NCI-H345 treated with DMSO at 0.1 percent for 48 hours (cell line): ENCODE data around the gene PLS1.
"Not testable (repeated sequence)": the region's sequence is repeated elsewhere in the genome, so short reads cannot be mapped to it uniquely, and the experiment has no call there.

Experiments used
- DNase-seq: peaks from one replicate; lab custom pipeline; 2025; ENCODE audit not compliant: unreplicated experiment; lab: John Stamatoyannopoulos, UW

The PLS1 gene, protein sequence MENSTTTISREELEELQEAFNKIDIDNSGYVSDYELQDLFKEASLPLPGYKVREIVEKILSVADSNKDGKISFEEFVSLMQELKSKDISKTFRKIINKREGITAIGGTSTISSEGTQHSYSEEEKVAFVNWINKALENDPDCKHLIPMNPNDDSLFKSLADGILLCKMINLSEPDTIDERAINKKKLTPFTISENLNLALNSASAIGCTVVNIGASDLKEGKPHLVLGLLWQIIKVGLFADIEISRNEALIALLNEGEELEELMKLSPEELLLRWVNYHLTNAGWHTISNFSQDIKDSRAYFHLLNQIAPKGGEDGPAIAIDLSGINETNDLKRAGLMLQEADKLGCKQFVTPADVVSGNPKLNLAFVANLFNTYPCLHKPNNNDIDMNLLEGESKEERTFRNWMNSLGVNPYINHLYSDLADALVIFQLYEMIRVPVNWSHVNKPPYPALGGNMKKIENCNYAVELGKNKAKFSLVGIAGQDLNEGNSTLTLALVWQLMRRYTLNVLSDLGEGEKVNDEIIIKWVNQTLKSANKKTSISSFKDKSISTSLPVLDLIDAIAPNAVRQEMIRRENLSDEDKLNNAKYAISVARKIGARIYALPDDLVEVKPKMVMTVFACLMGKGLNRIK

DNA sequence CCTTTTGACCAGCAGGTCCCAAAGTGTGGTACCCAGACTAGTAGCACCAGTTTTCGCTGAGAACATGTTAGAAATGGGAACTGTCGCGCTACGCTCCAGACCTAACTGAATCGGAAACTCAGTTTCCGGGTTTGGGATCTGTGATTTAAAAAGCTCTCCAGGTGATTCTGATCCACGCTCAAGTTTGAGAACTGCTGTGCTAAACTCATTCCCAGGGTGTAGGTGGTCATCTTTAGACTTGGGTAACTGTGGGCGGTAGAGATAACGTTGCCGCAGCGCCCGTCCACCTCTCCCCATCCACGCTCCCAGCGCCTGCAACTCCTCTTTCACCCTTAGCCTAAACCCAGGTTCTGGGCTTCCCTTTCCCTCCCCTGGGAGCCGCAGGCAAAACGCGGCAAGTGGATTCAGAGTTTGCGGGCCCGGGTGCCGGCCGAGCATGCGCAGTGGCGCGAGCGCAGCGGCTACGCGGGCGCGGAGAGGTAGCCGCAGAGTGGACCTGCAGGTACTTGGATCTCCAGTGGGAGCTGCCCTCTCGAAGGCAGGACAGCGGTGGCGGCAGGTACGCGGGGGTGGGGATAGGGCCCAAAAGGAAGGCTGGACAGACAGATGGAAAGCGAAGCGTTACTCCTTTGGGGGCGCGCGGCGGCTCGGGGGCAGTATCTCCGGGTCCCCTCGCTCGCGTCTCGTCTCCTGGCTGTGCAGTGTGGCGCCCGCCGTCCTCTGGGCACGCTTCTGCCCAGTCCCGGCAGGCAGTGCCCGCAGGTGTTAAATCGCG is at the start of gene PLS1:
TSS of gene PLS1 (plus strand) at position 443 of the 775 bp plus-strand sequence. CDS start 67,845 bp downstream, outside the sequence.
- peak; percentile 52 for DNase-seq

DNA sequence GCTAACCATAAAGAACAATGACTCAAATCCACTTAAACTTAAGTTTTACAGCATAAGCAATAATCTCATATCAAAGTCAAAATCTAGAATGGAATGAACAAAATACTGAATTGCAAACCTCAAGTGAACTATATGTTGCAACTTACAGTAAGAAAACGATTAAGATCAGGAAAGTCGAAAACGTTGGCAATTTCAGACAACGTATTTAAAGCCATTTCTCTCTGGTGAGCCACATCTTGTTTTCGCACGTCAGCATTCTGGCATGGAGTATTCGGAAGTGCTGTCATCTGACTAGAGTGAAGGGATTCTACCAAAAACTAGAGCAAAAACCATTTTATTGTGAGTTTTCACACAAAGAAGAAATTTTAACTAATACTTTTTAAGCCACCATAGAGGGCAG is 46.2 kb upstream of the PLS1 start:
- no peak for DNase-seq

DNA sequence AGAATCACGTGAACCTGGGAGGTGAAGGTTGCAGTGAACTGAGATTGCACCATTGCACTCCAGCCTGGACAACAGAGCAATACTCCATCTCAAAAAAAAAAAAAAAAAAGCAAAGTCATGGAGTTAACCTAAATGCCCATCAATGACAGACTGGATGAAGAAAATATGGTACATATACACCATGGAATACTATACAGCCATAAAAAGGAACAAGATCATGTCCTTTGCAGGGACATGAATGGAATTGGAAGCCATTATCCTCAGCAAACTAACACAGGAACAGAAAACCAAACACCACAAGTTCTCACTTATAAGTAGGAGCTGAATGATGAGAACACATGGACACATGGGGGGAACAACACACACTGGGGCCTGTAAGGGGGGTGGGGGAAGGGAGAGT is 43.6 kb upstream of the PLS1 start:
- not testable (repeated sequence) for DNase-seq

DNA sequence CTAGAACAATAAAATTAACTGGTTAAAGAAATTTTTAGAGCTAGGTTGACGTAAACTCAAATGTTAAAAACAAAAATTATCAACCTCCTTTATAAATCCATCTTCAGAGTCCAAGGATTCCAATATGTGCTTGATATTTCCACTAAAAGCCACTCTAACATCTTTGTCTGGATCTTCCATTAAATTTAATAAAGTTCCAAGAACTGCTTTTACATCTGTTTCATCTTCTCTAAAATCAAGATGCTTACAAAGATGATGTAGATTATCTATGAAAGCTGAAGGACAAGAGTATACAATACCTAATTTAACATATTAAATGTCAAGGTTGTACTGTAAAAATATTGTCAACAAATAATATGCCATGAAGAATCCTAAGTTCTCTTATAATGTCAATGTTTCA is 42.5 kb upstream of the PLS1 start:
- no peak for DNase-seq

DNA sequence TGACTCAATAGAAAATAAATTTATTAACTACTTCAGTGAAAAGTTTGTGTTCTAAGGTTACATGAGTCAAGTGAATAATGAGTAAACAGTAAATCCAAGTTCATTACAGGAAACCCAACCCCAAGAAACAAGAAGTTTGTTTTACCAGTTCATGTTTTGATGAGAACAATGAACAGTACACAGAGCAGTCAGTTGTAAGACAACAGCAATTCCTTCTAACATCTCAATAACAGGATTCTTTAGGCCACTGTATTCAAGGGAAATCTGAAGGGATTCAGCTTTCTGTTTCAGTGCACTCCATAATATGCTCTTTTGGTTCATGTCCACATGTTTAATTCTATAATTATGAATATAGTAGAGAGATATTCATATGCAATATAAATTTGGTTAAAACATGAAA is 36.1 kb upstream of the PLS1 start:
- no peak for DNase-seq

DNA sequence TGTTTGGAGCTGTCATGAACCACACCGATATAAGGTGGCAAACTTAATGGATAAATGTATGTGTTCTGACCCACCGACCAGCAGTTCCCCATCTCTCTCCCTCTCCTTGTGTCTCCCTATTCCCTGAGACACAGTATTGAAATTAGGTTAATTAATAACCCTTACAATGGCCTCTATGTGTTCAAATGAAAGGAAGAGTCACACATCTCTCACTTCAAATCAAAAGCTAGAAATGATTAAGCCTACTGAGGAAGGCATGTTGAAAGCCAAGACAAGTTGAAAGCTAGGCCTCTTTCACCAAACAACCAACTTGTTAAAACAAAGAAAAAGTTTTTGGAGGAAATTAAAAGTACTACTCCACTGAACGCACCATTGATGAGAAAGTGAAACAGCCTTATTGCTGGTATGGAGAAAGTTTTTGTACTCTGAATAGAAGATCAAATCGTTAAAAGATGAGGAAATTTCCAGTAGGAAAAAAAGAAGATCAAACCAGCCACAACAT is 32.6 kb upstream of the PLS1 start:
- DNase-seq: no peak

DNA sequence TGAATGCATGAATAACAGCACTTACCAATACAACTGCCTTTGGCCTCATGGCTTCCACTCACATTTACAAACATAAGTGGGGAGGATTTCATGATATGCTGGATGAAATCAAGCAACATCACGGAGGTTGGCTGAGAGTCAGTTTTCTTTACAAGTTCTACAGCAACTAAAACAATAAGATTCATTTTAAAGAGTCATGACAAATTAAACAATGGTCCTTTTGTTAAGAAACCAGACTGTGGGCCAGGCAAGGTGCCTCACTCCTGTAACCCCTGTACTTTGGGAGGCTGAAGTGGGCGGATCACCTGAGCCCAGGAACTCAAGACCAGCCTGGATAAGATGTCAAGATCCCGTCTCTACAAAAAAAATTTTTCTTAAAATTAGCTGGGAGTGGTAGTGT is 30.1 kb upstream of the PLS1 start:
- DNase-seq: no peak

DNA sequence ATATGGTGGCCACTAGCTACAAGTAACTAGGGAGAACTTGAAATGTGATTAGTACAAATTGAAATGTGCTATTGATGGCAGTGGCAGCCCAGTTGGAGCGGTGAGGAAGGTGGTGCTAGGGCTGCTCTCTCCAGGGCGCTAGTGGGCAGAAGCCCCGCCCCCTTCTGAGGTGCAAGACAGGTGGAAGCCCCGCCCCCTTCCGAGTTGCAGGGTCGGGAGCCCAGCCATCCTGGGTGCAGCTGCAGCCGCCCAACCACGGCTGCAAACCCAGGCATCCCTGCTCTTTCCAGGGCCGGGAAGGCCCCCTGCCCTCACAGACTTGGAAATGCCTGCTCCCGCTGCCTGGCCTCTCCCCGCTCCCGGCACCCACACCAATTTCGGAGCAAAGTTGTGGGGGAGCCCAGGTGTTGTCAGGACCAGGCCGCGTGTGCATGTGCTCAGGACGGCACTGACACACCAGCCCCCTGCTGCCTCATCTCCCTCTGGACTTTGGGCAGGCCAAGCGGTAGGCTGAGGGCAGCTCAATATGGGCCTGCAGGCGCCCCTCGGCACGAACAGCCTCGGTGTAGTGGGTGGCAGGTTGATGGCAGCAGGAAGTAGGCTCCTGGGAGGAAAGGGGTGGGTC is 27.7 kb upstream of the PLS1 start:
- DNase-seq: no peak

DNA sequence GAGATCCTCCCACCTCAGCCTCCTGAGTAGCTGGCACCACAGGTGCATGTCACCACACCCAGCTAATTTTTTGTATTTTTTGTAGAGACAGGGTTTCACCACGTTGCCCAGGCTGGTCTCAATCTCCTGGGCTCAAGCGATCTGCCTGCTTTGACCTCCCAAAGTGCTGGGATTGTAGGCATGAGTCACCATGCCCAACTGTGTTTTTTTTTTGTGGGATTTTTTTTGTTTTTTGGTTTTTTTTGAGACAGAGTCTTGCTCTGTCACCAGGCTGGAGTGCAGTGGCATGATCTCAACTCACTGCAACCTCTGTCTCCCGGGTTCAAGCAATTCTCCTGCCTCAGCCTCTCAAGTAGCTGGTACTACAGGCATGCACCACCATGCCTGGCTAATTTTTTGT is 26.8 kb upstream of the PLS1 start:
- not testable (repeated sequence) for DNase-seq

DNA sequence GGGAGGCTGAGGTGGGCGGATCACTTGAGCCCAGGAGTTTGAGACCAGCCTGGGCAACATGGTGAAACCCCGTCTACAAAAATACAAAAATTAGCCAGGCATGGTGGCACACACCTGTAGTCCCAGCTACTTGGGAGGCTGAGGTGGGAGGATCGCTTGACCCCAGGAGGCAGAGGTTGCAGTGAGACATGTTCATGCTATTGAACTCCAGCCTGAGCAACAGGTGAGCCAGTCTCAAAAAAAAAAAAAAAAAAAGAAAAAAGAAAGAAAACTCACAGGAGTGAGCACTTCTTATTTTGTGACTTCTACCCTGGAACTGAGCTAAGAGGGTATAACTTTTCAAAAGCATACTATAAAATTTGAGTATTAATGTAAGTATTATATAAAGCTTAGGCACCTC is 22.0 kb upstream of the PLS1 start:
- not testable (repeated sequence) for DNase-seq

DNA sequence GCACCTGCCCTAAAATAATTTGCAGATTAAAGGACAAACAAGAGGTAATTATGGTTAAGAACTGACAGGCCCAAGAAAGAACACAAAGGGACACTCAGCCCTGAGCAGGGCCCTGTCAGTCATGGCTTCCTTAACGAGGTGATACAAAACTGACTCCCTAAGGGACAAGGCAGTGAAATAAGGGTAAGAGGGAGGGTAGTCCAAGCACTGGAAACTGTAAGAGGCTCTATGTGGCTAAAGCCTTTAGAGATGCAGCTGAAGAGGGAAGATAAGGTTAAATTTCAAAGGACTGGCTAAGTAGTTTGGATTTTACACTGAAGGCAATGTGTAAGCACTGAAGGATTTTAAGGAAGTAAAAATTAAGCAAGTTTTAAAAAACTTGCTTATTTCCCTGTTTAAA is 21.5 kb upstream of the PLS1 start:
- no peak for DNase-seq

DNA sequence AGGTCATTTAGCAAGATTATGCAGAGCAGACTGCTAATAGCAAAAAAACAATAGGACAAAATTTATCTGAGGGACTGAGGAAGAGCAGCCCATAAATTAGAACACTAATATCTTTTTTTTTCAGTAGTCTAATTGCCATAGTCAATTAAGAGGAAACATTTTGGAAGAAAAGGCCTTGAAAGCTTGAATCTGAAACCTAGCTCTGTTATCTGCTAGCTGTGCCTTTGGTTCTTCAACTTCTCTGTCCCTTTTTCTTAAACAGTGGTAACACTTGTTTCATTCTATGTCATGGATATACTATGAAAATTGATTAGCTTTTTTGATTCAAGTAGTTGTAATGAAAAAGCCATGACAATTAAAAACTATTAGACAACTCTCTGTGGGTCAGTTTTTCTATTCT is 19.4 kb upstream of the PLS1 start:
- no peak for DNase-seq

DNA sequence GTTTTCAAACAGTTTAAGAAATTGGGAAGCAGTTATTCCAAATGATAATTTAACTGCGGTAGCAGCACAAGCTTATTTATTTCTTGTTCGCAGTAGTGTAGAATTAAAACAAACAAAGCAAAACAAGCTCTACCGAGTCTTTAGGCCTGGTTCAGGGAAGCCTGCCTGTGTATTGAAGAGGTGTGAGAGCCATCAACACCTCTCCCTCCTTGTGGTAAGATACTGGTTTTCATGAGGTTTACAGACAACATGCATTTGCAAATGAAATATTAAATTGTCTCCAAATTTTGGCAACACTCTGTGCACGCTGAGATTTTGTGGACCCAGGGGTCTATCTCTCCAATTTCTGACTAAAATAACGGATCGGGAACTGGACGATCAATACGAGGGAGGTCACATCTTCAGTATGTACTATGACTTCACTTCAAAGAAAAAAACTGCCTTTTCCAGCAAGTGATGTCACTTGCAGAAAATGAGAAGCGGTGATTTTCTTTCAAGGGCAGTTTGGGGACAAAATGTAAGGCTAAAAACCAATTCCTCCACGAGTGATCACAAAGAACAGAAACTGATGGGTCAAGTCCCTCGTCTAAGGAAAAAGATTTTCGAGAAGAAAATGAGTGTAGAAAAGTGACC is 18.4 kb upstream of the PLS1 start:
- no peak for DNase-seq

DNA sequence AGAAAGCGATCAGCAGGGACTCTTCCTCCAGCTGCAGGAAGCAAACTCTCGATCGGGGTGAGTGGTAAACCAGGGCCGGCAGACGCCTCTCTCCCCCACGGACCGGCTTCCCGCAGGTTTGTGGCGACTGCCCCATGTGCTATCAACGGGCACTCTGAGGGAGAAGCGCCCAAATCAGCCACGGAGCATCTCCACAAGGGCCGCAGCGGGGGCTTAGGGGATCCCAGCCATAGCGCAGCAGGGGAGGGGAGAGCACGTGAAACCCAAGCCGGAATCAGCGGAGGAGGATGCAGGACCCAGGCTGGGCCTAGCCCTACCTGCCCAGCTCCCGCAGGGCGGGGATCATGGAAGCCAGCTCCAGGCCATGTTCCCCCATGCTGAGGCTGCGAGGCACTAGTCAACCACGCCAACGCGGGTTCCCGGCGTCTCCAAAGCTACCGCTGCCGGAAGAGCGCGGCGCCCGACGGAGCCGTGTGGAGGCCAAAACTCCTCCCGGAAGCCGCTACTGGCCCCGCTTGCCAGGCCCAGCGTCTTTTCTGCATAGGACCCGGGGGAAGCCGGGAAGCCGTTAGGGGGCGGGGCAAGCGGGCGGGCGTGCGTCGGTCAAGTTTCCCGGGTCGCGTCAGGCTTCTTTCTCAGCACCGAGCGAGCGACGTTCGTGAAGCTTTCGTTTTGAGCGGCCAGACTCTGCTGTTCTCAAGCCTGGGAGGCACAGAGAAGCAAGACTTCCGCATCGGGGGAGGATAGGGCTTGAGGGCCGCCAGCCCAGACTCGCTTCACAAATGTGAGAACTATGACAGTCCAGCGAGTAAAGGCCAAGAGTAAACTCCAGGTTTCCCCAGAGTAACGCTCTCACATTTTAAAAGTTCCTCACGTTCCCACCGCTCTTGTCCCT is 17.6 kb upstream of the PLS1 start, which contains the start of gene ATR:
TSS of gene ATR (minus strand) at position 405 of the 895 bp plus-strand sequence. CDS start at position 376, 29 bp downstream.
- DNase-seq: peak; percentile 78

DNA sequence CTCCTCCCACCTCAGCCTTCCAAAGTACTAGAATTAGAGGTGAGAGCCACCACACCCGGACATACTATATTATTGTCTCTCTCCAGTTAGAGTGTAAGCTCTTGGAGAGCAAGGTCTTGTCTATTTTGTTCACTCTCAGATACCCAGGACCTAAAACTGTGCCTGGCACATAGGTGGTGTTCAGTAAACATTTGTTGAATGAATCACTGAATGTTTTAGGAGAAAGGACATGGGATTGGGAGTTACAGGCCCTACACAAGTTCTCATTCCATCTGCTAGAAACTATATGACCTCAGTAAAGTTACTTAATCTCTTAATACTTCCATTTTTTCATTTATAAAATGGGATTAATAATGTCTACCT is 16.2 kb upstream of the PLS1 start:
- DNase-seq: no peak

DNA sequence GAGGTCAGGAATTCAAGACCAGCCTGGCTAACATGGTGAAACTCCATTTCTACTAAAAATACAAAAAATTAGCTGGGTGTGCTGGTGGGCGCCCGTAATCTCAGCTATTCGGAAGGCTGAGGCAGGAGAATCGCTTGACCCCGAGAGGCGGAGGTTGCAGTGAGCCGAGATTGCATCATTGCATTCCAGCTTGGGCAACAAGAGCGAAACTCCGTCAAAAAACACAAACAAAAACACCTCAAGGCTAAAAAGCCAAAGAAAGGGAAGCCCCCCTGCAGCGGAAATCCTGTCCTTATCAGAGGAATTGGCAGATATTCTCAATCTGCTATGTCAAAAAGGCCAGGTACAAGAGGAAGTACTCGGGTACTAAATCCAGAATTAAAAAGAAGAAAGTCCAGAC is 15.1 kb upstream of the PLS1 start:
- DNase-seq: not testable (repeated sequence)

DNA sequence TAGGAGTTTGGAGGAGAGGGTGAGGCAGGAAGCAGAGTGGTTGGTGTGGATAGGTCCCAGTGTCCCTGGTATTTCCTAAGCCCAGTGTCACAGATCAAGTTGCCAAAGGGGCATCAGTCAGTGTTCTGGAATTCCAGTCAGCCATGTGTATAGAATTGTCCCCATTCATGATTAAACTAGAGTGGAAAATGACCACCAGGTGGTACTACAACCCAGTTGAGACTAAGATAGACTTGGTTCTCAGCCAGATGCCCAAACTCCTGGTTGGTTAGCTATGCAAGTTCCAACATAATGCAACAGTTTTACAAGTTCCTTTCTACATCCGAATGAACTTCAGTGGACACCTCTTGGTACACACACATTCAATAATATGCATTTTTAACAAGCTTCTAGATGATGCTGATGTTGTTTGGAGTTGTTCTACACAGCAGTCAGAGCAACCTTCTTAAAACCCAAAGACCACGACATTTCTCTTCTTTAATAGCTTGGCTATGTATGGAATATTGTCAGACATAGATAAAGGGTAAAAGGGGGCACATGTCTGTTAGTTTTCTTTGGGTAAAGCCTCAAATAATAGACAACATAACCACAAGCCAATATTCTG is 9.3 kb upstream of the PLS1 start:
- DNase-seq: peak; percentile 36

DNA sequence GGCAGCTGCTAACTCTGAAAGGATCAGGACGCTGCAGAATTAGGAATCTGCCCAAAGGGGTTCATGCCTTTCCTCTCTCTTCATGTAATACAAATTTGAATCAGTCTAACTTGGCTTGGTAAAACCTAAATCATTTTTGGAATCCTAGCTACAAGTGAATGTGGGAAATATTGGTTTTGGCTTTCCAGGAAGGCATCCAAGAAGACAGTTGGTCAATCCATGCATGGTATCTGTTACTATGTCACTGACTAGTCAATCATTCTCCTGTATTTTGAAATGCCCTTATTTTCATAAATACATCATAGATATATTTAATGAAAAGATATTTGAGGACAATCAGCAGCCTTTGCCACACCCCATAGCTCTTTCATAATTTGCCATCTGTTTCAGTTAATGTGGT is 7.5 kb upstream of the PLS1 start:
- DNase-seq: no peak

DNA sequence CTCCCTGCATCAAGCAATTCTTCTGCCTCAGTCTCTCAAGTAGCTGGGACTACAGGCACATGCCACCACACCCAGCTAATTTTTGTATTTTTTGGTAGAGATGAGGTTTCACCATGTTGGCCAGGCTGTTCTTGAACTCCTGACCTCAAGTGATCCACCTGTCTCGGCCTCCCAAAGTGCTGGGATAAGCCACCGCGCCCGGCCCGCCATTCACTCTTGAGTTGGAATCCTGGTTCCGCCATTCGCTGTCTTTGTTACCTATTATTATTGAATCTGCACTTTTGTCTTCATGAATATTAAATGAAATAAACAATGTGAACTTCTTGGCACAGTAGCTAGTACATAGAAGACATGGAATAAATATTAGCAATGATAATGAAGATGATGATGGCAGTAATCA is 3.9 kb upstream of the PLS1 start:
- DNase-seq: not testable (repeated sequence)
